IgD-negative memory B cell (primary cell): Measurements from ENCODE around the gene PRKCE. TPM values are rescaled to one million over a fixed set of nuclear protein-coding genes. Genes with fewer than 3 reads are reported as not detected.

ENCODE experiments used
- H3K27ac Mint-ChIP-seq, 3 donors: one replicate each; pipeline ENCODE4 v1.8.0; 2020 to 2022; ENCODE audit warnings: mild to moderate bottlenecking in 3 of 3, mixed read lengths in 3 of 3, moderate library complexity in 1 of 3
- H3K27me3 Mint-ChIP-seq: one replicate; pipeline ENCODE4 v1.8.0; 2021; ENCODE audit warnings: mixed read lengths
- H3K36me3 Mint-ChIP-seq: one replicate; pipeline ENCODE4 v1.8.0; 2020; ENCODE audit warnings: mild to moderate bottlenecking, mixed read lengths
- H3K4me1 Mint-ChIP-seq, 3 donors: one replicate each; pipeline ENCODE4 v1.8.0; 2020 to 2022; ENCODE audit warnings: mixed read lengths in 3 of 3, mild to moderate bottlenecking in 1 of 3
- H3K4me3 Mint-ChIP-seq, 4 donors: one replicate each; pipeline ENCODE4 v1.8.0; 2020 to 2022; ENCODE audit warnings: mild to moderate bottlenecking in 4 of 4, mixed read lengths in 4 of 4, moderate library complexity in 3 of 4
- H3K9me3 Mint-ChIP-seq, 3 donors: one replicate each; pipeline ENCODE4 v1.8.0; 2020 to 2021; ENCODE audit warnings: mixed read lengths in 3 of 3, mild to moderate bottlenecking in 1 of 3
- polyA plus RNA-seq: library from polyadenylated mRNA; unstranded; fragments of 300-500 nt; fragmentation: Illumina TruSeq; gene quantifications from one replicate; pipeline ENCODE4 v1.2.3, GENCODE V29; 2021

PRKCE gene
- polyA plus RNA-seq, 1 donor from 2014 or later, result 12.7 TPM

- Mint-ChIP-seq H3K9me3 (peaks cover 0 to 6% (median 4%) of the 10 kb centered on the region in 3 donors), H3K27ac (no peak overlapping the region), H3K4me1 (peaks cover 0 to 16% (median 11%) of the 10 kb centered on the region in 3 donors), H3K27me3 (peaks cover 15% of the 10 kb centered on the region), H3K4me3 (no peak overlapping the region), H3K36me3 (no peaks in the 10 kb centered on the region)
Measured at GRCh38 chr2:46227674-46228289, 576.3 kb downstream of the PRKCE start.

DNA sequence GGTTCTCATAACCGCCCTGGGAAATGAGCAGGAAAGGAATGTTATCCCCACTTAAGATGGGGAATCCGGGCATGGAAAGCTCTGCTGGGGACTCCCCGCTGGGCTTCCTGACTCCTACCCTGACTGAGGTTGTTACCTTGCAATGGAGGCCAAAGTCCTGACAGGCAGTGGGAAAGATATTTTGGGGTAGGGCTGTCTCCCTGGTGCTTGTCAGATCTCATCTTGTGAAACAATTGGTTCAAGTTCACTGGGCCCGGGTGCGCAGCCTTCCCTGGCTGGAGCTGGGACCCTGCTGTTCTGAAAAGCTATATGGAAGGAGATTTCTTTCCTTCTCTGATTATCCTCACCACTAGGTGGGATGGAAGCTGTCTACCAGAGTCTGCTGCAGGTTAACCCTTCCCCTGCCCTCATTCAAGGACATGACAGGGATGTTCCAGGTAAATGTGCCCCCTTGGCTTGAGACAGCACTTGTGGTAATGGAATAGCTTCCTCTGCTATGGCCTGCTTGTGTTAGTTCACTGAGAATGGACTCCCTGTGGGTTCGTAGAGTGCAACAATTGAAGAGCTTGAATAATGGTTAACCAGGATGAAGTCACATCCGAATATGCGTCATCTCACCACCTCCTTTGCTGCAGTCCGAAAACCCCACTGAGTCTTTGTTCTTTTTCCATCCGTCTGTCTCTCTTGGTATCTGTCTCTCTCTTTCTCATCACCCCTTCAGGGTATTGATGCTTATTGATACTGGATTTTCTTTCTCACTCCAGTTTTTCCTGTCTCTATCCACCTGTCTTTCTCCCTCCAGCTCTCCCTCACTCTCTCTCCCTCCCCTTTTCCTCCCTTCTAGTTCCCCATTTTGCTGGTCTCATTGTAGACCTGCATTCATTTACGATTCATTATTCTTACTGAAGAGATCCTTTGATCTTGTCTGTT lies 577.9 kb downstream of the PRKCE start:
- Mint-ChIP-seq H3K4me3 (peak overlapping the region in 1 of 4 donors; percentile 79), H3K9me3 (no peaks in the 10 kb centered on the region), H3K36me3 (no peaks in the 10 kb centered on the region), H3K4me1 (peaks cover 0 to 11% (median 9%) of the 10 kb centered on the region in 3 donors), H3K27ac (no peak overlapping the region), H3K27me3 (peaks cover 6% of the 10 kb centered on the region)

DNA sequence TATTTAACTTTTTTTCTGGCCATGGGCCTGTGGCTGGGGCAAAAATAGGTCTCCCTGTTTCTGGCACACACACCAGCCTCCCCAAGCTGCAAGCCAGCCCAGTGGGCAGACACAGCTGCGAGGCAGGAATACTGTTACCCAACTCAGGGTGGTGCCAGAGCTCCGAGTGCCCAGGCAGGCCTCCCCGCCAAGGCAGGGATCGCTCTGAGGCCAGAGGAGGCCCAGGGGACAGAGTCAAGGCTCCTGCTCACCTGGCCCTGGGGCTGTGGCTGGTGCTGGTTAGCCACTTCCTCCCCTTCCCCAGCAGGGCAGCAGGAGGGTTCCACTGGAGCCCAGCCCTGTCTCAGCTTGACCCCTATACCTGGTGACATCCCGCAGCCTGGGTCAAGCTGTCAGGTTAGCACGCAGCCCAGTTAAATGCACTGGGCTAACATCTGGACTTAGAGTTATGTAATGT lies 578.7 kb downstream of the PRKCE start:
- Mint-ChIP-seq H3K4me3 (peak overlapping the region in 1 of 4 donors; percentile 79), H3K9me3 (no peaks in the 10 kb centered on the region), H3K4me1 (peaks cover 0 to 11% (median 9%) of the 10 kb centered on the region in 3 donors), H3K27ac (no peak overlapping the region), H3K36me3 (no peaks in the 10 kb centered on the region), H3K27me3 (peaks cover 6% of the 10 kb centered on the region)

- no peak overlapping the region for H3K27ac Mint-ChIP-seq
- H3K4me3 Mint-ChIP-seq, result no peak overlapping the region
- peaks cover 0 to 11% (median 9%) of the 10 kb centered on the region in 3 donors for H3K4me1 Mint-ChIP-seq
- no peaks in the 10 kb centered on the region for H3K36me3 Mint-ChIP-seq
- no peaks in the 10 kb centered on the region for H3K9me3 Mint-ChIP-seq
- peaks cover 4% of the 10 kb centered on the region for H3K27me3 Mint-ChIP-seq
Measured at GRCh38 chr2:46230677-46231425, 579.4 kb downstream of the PRKCE start.

DNA sequence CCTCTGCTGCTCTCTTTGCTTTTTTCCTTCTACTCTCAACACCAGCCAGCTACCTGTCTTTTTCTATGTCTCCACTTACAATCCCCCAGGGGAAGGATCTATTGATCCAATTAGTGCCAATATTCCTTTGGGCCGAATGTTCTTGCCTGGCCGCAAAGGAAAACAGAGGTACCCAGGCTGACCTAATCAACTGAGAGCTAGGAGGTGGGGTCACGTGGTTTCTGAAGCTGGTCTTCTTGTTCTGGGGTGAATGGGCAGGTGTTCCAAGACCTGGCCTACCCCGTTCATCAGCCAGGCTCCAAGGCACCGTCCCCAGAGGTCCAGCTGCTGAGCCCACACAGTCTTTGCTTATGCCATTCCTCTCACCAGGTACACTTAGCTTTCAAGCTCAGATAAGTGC lies 580.2 kb downstream of the PRKCE start:
- no peaks in the 10 kb centered on the region for H3K36me3 Mint-ChIP-seq
- peaks cover 0 to 11% (median 6%) of the 10 kb centered on the region in 3 donors for H3K4me1 Mint-ChIP-seq
- peak overlapping the region in 1 of 3 donors; percentile 66 for H3K27ac Mint-ChIP-seq
- peaks cover 2% of the 10 kb centered on the region for H3K27me3 Mint-ChIP-seq
- H3K4me3 Mint-ChIP-seq, result no peak overlapping the region
- no peaks in the 10 kb centered on the region for H3K9me3 Mint-ChIP-seq

- Mint-ChIP-seq H3K36me3 (no peaks in the 10 kb centered on the region), H3K4me1 (peaks cover 0 to 11% (median 6%) of the 10 kb centered on the region in 3 donors), H3K4me3 (no peak overlapping the region), H3K27ac (peak overlapping the region in 1 of 3 donors; percentile 50), H3K27me3 (peaks cover 4% of the 10 kb centered on the region), H3K9me3 (no peaks in the 10 kb centered on the region)
Measured at GRCh38 chr2:46232860-46233259, 581.4 kb downstream of the PRKCE start.

DNA sequence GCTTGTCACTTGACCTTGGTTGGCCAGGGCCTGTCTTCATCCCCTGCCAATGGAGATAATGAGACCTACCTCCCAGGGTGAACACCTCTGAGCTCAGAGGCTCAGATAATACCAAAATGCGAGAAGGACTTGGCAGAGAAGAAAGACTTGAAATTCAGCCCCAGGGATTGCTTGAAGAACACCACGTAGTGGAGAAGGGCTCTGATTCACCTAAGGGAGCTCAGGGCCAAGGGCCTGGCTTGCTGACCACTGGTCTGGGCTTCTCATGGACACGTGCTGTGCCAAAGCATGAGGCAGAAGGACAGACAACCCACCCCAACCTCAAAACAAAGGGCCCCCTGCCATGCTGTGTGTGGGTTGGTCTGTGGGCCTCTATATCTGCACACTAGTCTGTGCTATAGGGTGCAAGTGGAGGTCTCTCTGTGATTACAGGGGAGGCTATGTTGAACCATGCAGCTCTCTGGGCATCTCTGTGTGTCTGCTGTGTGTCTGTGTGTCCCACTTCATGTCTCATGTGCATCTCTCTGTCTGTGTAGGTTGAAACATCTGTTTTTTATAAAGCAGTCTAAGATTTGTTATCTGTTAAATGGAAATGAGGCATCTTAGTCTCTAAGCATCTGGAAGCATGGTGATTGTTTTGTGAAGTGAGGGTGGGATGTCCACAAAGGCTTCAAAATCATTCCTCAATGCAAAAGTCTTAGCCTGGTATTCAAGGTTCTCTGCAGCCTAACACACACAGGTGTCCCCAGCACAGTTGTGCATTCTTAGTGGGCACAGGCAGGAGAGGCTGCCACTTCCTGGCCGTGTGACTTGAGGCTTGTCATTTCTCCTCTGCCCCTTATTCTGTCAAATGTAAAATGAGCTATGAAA lies 584.8 kb downstream of the PRKCE start:
- H3K4me1 Mint-ChIP-seq, result peaks cover 0 to 4% (median 2%) of the 10 kb centered on the region in 3 donors
- H3K4me3 Mint-ChIP-seq, result no peak overlapping the region
- peaks cover 0 to 2% (median 0%) of the 10 kb centered on the region in 3 donors for H3K9me3 Mint-ChIP-seq
- peaks cover 4% of the 10 kb centered on the region for H3K27me3 Mint-ChIP-seq
- H3K36me3 Mint-ChIP-seq, result no peaks in the 10 kb centered on the region
- H3K27ac Mint-ChIP-seq, result peak overlapping the region in 1 of 3 donors; percentile 43

DNA sequence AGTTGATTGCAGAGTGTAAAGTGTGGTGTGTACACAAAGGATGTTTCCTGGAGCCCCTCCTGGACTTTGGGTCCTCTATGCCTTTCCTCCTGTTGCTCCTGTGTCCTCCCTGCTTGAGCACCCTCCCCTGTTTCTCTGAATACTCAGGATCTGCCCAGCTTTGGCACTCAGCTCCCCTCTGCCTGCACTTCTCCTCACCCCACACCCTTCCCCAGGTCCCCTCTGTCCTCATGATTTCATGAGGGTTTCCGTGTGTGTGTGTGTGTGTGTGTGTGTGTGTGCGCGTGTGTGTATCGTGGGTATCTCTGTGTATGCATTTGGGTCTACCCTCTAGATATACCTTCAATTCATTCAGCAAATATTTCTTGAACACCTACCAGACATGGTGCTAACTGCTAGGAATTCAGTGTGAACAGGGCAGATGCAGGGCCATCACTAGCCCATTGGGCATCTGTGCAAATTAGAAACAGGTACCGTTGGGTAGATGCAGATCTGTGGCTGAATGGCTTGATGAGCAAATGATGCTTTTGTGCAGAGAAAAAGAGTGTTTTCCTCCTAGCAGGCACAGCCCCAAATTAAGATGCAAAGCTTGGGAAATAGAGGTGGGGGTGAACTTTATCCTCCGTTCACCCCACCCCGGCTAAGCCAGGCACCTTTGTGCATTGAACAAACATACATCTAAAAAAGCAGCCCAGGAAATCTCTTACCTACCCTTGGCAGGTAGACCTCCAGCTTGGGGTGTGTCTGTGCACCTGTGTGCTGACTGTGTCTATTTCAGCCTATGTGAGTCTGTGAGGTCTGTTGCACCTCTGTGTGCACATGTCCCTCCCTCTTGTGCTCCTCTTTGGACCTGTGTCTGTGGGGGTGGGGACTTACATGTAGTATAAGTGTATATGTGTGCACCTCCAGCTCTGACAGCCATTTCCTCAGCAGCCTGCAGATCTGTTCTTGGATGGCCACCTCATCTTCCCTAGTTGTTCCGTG lies 585.7 kb downstream of the PRKCE start:
- H3K27ac Mint-ChIP-seq, result peak overlapping the region in 1 of 3 donors; percentile 43
- H3K27me3 Mint-ChIP-seq, result peaks cover 2% of the 10 kb centered on the region
- peaks cover 0 to 2% (median 0%) of the 10 kb centered on the region in 3 donors for H3K9me3 Mint-ChIP-seq
- peaks cover 0 to 4% (median 0%) of the 10 kb centered on the region in 3 donors for H3K4me1 Mint-ChIP-seq
- H3K4me3 Mint-ChIP-seq, result no peak overlapping the region
- H3K36me3 Mint-ChIP-seq, result no peaks in the 10 kb centered on the region

Other genes with a start within 250 kb of the PRKCE start
- 9.9 TPM for gene SRBD1, start 40.4 kb upstream of the PRKCE start, polyA plus RNA-seq